Activated CD8-positive, alpha-beta memory T cell treated with anti-CD3 and anti-CD28 coated beads for 36 hours (primary cell): ENCODE measurements around the gene DOCK8. TPM values are rescaled to one million over a fixed set of nuclear protein-coding genes. Genes with fewer than 3 reads are reported as not detected.
"Not testable (repeated sequence)": the region's sequence is repeated elsewhere in the genome, so short reads cannot be mapped to it uniquely, and the experiment has no call there.

Experiments used
- CTCF ChIA-PET: fragments of 350-600 bp; sonication (Branson Sonifier 250); formaldehyde crosslinking; loops from one replicate; lab custom pipeline; 2021; ENCODE audit warnings: antibody characterized with exemption; lab: Charles Lee
- POLR2A ChIA-PET: fragments of 350-600 bp; sonication (Branson Sonifier 250); formaldehyde crosslinking; loops from one replicate; lab custom pipeline; 2021; ENCODE audit warnings: antibody characterized with exemption; lab: Charles Lee
- total RNA-seq, 2 experiments: library from RNA; stranded (reverse); gene quantifications; one replicate each; pipeline ENCODE4 v1.2.3, GENCODE V29; 2021

DOCK8 gene
- total RNA-seq, 2 experiments from 2014 or later, result 133 to 140 TPM

- CTCF ChIA-PET, result no interaction called here
- POLR2A ChIA-PET, result interaction anchor here (0.5 kb wide), 1 partner anchor 37 kb away, joined by 3 read pairs; no protein-coding TSS in a partner anchor
These were observed 160.1 kb downstream of the DOCK8 start for GRCh38 chr9:374736-375135.

- ChIA-PET CTCF (no interaction called here), POLR2A (interaction anchor here (0.6 kb wide), 1 partner anchor 22 kb away, joined by 3 read pairs; no protein-coding TSS in a partner anchor)
These were observed 161.4 kb downstream of the DOCK8 start for GRCh38 chr9:376115-376514.

GRCh38 chr9:378263-378662 lies 163.6 kb downstream of the DOCK8 start:
- CTCF ChIA-PET, result no interaction called here
- POLR2A ChIA-PET, result no interaction called here

- CTCF ChIA-PET, result interaction anchor here (1.4 kb wide), 1 partner anchor 144 kb away, joined by 4 read pairs; no protein-coding TSS in a partner anchor
- POLR2A ChIA-PET, result no interaction called here
These were observed 167.7 kb downstream of the DOCK8 start for GRCh38 chr9:382383-382782.

DNA sequence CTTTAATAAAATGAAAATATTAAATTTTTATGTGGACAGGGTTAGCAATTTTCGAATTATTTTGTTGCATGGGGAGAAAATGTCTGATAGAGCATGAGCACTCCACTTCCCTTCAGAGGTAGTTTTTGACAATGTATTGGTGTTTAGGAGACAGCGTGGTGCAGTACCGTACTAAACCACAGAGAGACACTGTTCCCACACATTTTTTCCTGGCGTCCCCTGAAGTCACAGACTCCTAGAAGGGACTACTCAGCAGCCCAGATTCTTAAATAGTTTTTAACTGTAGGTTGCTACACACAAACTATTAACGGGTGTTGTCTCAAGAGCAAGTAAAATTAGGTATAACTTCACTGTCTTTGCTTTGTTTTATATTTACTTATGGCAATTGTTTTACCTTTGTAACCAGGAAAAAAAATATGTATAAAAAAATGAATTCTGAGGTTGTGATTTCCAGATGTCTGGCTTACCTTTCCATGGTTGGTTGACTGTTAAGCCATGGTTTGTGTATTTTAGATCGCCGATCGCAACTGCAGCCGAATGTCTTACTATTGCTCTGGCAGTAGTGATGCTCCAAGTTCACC lies 171.2 kb downstream of the DOCK8 start:
- CTCF ChIA-PET, result no interaction called here
- POLR2A ChIA-PET, result no interaction called here

GRCh38 chr9:389159-389558 lies 174.5 kb downstream of the DOCK8 start:
- ChIA-PET POLR2A (no interaction called here), CTCF (no interaction called here)

GRCh38 chr9:389758-390157 lies 175.1 kb downstream of the DOCK8 start:
- ChIA-PET CTCF (interaction anchor here (0.6 kb wide), 1 partner anchor 16 kb away, joined by 5 read pairs; no protein-coding TSS in a partner anchor), POLR2A (no interaction called here)

GRCh38 chr9:392077-392804 lies 177.6 kb downstream of the DOCK8 start:
- ChIA-PET CTCF (interaction anchor here (0.9 kb wide), 1 partner anchor 17 kb away, joined by 4 read pairs; no protein-coding TSS in a partner anchor), POLR2A (no interaction called here)

GRCh38 chr9:394347-395052 lies 179.8 kb downstream of the DOCK8 start:
- CTCF ChIA-PET, result no interaction called here
- POLR2A ChIA-PET, result no interaction called here

GRCh38 chr9:396396-396795 lies 181.7 kb downstream of the DOCK8 start:
- ChIA-PET CTCF (no interaction called here), POLR2A (no interaction called here)

GRCh38 chr9:398085-398484 lies 183.4 kb downstream of the DOCK8 start:
- ChIA-PET POLR2A (interaction anchor here (0.6 kb wide), 1 partner anchor 22 kb away, joined by 3 read pairs; no protein-coding TSS in a partner anchor), CTCF (no interaction called here)

GRCh38 chr9:401223-401622 lies 186.6 kb downstream of the DOCK8 start:
- CTCF ChIA-PET, result no interaction called here

DNA sequence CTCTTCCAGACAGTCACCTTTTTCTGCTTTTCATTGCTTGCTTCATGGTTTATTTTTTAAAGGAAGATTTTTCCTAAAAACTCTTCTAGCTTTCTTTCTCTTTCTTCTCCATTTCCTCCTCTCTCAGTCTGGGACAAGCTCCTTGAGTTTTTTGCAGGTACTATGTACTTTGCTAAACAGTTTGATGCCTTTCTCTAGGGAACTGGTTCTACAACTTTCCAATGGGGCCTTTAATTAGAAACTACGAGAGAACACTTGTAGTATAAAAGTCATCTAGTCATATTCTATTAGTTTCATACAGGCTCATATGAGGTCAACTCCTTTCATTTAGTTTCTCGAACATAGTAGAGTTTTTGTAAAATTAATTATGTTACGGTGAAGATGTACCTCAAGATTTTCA lies 189.6 kb downstream of the DOCK8 start:
- CTCF ChIA-PET, result no interaction called here

More at GRCh38 chr9:401223-401622, 186.6 kb downstream of the DOCK8 start:
- POLR2A ChIA-PET, result no interaction called here

GRCh38 chr9:405341-405740 lies 190.7 kb downstream of the DOCK8 start:
- CTCF ChIA-PET, result no interaction called here
- POLR2A ChIA-PET, result no interaction called here

More for the DNA sequence above, 189.6 kb downstream of the DOCK8 start:
- POLR2A ChIA-PET, result no interaction called here

GRCh38 chr9:406886-407654 lies 192.4 kb downstream of the DOCK8 start:
- CTCF ChIA-PET, result no interaction called here
- POLR2A ChIA-PET, result no interaction called here

DNA sequence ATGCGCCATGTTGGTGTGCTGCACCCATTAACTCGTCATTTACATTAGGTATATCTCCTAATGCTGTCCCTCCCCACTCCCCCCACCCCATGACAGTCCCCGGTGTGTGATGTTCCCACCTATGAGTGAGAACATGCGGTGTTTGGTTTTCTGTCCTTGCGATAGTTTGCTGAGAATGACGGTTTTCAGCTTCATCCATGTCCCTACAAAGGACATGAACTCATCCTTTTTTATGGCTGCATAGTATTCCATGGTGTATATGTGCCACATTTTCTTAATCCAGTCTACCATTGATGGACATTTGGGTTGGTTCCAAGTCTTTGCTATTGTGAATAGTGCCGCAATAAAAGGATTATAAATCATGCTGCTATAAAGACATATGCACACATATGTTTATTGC lies 195.0 kb downstream of the DOCK8 start:
- POLR2A ChIA-PET, CTCF ChIA-PET: not testable (repeated sequence)

GRCh38 chr9:414595-414994 lies 199.9 kb downstream of the DOCK8 start:
- CTCF ChIA-PET, result no interaction called here

GRCh38 chr9:419571-420171 lies 205.0 kb downstream of the DOCK8 start:
- ChIA-PET POLR2A (no interaction called here), CTCF (no interaction called here)

More at GRCh38 chr9:414595-414994, 199.9 kb downstream of the DOCK8 start:
- POLR2A ChIA-PET, result no interaction called here

GRCh38 chr9:421896-422295 lies 207.2 kb downstream of the DOCK8 start:
- ChIA-PET POLR2A (no interaction called here), CTCF (no interaction called here)
